Medulla oblongata (tissue), 1 donor: ENCODE data around the gene UNC13B.
"Not testable (repeated sequence)": the region's sequence is repeated elsewhere in the genome, so short reads cannot be mapped to it uniquely, and the experiment has no call there.

Source experiments
- DNase-seq: peaks from one replicate; pipeline ENCODE4 v3.0.0-alpha.2; 2015; ENCODE audit errors: extremely low spot score

UNC13B gene

DNA sequence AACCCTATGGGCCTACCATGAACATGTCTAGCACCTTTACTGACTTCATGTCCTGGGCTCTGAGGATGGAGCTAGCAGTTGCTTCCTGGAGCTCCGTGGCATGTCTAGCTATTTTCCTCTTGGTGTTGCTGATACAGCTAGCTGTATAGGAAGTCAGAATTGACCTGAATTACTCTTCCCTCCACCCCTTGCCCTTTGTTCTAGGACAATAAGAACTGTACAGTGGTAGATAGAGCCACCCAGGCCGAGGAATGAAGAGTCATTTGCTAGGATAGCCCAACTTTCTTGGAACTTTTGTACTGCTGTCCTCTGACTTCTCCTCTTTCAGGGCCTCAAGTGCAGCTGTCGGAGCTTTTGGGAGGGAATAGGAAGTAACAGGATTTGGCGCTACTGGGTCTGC, 218.2 kb downstream of the UNC13B start:
- DNase-seq = no peak

- DNase-seq = no peak
Observed at GRCh38 chr9:35380619-35381018, 218.8 kb downstream of the UNC13B start.

- peak; percentile 48 for DNase-seq
Observed at GRCh38 chr9:35385042-35385441, 223.2 kb downstream of the UNC13B start.

- DNase-seq = no peak
Observed at GRCh38 chr9:35395076-35395705, 233.4 kb downstream of the UNC13B start.

GRCh38 chr9:35395706-35396101, 233.9 kb downstream of the UNC13B start:
- no peak for DNase-seq

DNA sequence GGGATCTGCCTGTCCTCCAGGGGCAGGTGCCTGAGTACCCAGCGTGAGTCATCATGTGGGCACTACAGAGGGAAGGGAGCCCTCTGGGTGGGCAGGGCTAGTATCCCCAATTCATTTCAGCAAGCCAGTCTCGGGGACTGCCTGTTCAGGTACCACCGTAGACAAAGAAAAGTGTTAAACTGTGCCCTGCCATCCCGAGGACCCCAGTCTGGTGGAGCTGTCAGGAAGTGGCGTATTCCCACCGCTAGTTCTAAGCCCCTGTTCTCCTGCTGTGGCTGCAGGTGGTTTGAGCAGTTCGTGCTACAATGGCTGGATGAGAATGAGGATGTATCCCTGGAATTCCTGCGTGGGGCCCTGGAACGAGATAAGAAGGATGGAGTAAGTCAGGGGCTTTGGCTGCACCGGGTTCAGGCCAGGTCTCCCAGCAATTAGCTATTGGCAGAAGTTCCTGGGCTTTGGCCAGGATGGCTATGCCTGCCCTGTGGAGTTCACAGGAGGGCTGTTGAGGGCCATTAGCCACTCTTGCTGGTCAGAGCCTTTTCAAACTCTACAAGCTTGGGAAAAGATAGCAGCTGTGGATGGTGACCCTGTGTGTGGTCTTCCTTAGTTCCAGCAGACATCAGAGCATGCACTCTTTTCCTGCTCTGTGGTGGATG, 234.9 kb downstream of the UNC13B start:
- no peak for DNase-seq

DNA sequence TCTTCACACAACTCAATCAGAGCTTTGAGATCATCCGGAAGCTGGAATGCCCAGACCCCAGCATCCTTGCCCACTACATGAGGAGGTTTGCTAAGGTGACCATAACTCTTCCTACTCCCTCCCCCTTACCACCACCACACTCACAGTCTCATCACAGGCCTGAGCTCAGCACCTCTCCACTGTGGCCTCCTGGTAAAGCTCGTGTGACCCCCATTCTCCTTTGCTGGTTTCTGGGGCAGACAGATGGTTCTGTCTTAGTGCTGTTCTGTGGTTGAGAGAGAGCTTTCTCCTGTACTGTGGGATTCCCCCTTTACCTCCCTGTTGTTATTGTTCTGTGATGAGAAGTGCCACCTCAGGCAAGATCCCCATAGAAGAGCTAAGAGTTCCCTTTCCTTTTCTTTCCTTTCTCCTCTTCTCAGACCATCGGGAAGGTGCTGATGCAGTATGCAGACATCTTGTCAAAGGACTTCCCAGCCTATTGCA, 235.4 kb downstream of the UNC13B start:
- no peak for DNase-seq

DNA sequence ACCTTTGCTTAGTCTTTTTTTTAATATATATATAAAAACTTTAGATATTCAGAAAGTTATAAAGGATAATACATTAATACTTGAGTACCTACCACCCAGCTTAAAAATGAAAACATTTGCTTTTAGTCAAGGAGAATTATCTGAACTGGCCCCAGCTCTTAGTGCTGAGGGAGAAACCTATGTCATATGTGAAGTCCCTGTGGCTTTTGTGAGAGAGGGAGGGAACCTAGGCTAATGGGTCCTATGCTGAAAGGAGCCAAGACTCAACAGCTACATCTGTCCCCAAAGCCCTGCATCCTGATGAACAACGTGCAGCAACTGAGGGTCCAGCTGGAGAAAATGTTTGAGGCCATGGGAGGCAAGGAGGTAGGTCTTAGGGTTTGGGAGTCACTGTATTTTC, 236.1 kb downstream of the UNC13B start:
- no peak for DNase-seq

- DNase-seq = no peak
Observed at GRCh38 chr9:35398651-35399335, 237.0 kb downstream of the UNC13B start.

DNA sequence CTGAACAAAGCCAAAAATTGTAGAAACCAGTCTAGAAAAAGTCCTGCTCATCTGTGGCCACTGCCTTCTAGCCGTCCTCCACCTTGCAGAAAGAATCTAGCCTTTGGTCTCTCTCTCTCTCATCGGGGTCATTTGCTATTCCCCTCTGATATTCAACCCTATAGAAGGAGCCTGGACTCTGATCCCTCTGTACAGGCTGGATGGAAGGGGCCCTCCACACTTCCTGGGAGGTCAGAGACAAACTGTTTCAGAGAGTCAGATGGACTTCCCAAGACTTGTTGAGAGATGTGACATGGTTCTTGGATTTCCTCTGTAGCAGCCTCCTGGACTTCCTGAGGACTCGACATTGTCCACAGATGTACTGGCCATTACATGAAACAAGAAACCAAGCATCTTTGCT, 243.1 kb downstream of the UNC13B start:
- DNase-seq = no peak

DNA sequence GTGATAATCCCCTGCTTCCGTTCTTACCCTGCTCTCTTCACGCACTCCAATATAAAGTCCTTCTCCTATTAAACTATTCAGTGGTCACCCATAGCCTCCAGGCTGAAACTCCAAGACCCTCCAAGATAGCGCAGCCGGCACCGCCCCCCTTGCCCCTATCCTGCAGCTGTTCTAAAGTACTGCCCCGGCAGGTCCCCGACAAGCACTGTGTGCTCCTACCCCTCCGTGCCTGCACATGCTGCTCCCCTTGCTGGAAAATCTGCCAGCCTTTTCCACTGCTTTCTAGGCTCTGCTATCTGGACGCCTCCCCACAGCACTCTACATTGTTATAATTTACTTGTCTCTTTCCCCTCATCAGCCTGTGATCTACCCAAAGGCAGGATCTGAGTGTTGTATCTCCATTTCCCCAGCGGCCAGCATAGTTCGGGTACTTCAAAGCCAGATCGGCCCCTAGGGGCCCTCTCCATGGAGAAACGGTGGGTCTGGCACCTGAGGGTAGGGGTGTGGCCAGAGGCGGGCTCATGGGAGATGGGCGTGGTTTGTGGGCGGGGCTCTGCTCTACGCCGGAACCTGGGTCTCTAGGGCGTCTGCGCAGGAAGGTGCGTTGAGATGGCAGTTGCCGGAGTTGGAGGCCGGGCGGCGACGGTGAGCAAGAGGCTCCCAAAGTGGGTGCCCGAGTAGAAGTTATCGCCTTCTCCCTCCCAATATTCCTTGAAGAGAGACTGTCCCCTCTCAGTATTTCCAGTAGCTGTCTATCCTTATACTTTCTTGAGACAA, 244.6 kb downstream of the UNC13B start:
- no peak for DNase-seq

DNA sequence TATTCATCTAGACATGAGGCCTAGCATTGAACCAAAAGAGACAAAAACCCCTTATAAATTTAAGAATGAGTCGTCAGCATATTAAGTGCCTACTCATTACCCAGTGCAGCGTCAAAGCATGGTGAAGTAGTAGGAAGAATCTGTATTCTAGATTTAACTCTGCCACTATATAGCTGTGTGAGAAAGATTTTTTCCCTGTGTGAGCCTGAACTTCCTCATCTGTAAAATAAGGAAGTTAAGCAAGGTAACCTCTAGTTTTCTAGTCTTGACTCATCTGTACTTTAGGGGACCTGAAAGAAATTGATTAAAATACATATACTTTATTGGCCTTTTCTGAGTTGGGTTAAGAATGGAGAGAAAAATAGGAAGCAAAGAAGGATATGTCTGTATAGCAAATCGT, 246.0 kb downstream of the UNC13B start:
- DNase-seq = peak; percentile 9

DNA sequence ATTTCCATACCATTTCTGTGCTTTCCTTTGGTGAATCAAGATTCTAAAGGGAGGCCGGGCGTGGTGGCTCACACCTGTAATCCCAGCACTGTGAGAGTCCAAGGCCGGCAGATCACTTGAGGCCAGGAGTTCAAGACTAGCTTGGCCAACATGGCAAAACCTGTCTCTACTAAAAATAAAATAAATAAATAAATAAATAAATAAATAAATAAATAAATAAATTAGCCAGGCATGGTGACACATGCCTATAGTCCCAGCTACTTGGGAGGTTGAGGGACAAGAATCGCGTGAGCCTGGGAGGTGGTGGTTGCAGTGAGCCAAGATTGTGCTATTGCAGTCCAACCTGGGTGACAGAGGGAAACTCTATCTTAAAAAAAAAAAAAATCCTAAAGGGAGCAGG, 247.6 kb downstream of the UNC13B start:
- DNase-seq = not testable (repeated sequence)

- no peak for DNase-seq
Observed at GRCh38 chr9:35414889-35415288, 253.1 kb downstream of the UNC13B start.

DNA sequence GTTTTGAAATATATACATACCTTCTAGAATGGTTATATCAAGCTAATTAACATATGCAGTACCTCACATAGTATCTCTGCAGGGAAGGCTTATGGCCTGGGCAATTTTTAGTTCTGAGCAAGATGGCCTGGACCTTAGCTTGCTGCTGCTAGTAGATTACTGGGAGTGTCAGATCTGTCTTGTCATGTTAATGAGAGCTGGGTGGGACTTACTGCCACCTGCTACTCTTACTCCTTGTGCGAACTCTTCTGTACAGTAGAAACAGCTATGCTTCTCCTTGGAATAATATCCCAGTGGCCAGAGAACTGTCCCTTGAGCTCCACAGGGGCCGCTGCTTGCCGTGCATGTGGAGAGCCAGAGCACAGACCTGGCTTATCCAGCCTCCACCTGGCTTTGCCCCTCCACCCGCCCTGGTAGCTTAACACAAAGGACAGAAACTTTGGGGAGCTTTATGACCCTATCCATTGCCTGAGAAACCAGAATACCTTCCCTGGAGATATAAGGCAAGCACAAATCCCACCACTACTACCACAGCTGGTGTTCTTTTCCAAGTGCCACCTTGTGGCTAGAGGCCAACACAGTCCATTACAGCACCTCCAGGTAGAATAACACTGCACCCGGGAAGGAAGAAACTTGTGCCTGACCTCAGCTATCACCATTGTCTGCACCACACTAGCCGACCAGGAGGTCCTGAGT, 253.7 kb downstream of the UNC13B start:
- DNase-seq = no peak

GRCh38 chr9:35416098-35416427, 254.3 kb downstream of the UNC13B start:
- no peak for DNase-seq

- DNase-seq = no peak
Observed at GRCh38 chr9:35422346-35422745, 260.5 kb downstream of the UNC13B start.

GRCh38 chr9:35422753-35423152, 260.9 kb downstream of the UNC13B start:
- DNase-seq = no peak

GRCh38 chr9:35423499-35423898, 261.7 kb downstream of the UNC13B start:
- DNase-seq = no peak

GRCh38 chr9:35424356-35425352, 262.8 kb downstream of the UNC13B start:
- no peak for DNase-seq

DNA sequence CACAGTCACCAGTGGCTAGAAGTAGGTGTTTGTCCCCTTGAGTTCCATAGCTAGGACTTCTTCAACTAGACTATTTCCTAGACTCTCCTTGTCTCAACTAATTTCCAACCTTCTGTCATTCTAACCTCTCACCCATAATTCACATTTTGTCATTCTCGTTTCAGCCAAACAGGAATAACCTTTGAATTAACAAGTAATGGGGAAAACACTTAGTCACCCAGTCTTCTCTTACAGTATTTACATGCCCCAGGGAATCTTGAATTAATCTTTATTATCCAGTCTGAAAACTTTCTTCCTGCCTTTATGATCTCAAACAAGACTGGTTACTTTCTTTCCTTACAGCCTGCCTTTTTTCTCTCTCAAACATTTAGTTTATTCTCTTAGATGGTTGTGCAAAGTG, 264.8 kb downstream of the UNC13B start:
- no peak for DNase-seq
